Measurements from ENCODE around the gene RIMBP3C. TPM values are rescaled to one million over a fixed set of nuclear protein-coding genes. Genes with fewer than 3 reads are reported as not detected.
A peak's percentile ranks its signal among the peaks of the same experiment; 100 is the strongest.

RIMBP3C gene
- total and polyA plus RNA-seq, 2 donors (not counting 1 experiment from before 2014, with no cell fraction given) = 0.22 to 0.89 TPM

DNA sequence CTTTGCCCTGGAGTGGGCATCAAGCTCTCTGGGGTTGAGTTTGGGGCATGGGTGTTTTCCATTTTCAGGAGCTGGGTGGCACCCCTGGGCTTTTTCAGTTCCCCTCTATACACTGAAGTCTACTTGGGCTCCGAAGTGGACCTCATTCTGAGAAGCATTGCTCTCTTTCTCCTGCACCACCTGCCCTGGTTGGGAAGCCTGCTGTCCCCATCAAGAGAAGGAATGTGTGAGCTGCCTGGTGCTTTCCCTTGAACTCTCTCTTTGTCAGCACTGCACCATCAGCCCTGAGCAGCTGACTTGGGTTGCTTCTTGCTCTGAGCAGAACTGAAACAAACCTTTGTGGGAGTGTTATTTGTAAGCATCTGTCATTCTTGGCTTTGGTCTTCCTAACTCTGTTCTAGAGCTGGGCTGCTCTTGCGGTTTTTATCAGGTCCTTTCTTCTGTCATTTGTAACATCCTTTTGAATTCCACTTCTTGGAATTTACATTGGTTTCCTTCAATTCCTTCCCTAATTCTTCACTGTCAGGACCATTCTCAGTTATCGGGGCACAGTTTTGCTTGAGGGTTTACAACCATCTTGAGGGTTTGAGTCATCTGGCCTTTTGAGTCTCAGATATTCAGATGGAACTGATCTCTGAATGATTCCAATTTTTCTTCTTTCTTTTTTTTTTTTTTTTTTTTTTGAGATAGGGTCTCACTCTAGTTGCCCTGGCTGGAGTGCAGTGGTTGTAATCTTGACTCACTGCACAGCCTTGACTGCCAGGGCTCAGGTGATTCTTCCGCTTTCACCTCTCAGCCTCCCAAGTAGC is 36.7 kb upstream of the RIMBP3C start:
- Histone ChIP-seq H3K79me2 (ENCODE audit: control insufficient read depth, insufficient read depth, low read length) (peaks cover 94% of the 10 kb centered on the region), H3K4me1 (ENCODE audit: control insufficient read depth in 2 of 2, insufficient read depth in 2 of 2, low read length in 2 of 2) (peaks cover 36 to 50% of the 10 kb centered on the region in 2 donors), H2AFZ (ENCODE audit: insufficient read depth, low read depth, low read length, poor library complexity, severe bottlenecking) (no peak overlapping the region), H3K27ac (ENCODE audit: low read length in 2 of 2) (peak overlapping the region; percentile 60 to 63), H3K4me3 (ENCODE audit: control extremely low read depth in 1 of 5, extremely low read depth in 1 of 5, insufficient read depth in 1 of 5, low read depth in 2 of 5, low read length in 4 of 5) (peak overlapping the region in 1 of 5 experiments; percentile 33), H3K36me3 (replicated peaks in 1 of 2; ENCODE audit: control extremely low read depth in 1 of 2, control insufficient read depth in 1 of 2, extremely low read depth in 1 of 2, insufficient read depth in 2 of 2, low read length in 1 of 2) (peaks cover 5 to 20% of the 10 kb centered on the region in 2 experiments), H3K9me3 (ENCODE audit: control extremely low read depth in 1 of 3, control insufficient read depth in 2 of 3, insufficient read depth in 1 of 3, low read length in 2 of 3) (peaks cover 0 to 5% (median 0%) of the 10 kb centered on the region in 3 donors), H3K9ac (ENCODE audit: low read length) (peak overlapping the region; percentile 5), H3K4me2 (replicated peaks; ENCODE audit: low read depth, low read length, poor library complexity, severe bottlenecking) (peak overlapping the region; percentile 54), H3K27me3 (replicated peaks in 1 of 4; ENCODE audit: control extremely low read depth in 1 of 4, control insufficient read depth in 3 of 4, insufficient read depth in 4 of 4, low read length in 3 of 4) (no peaks in the 10 kb centered on the region), H4K20me1 (ENCODE audit: control insufficient read depth, insufficient read depth, low read length, poor library complexity, severe bottlenecking) (peaks cover 85% of the 10 kb centered on the region)
- Mint-ChIP-seq H3K4me1 (peaks cover 58% of the 10 kb centered on the region), H3K9me3 (ENCODE audit: insufficient read depth) (no peaks in the 10 kb centered on the region), H3K27me3 (no peaks in the 10 kb centered on the region), H3K4me3 (peak overlapping the region; percentile 76), H3K27ac (peak overlapping the region; percentile 86)
- ChIA-PET POLR2A (interaction anchor here (0.8 kb wide), 1 partner anchor 41 kb away, joined by 3 read pairs; no protein-coding TSS in a partner anchor), CTCF (interaction anchor here (0.7 to 1.6 kb wide), 5 partner anchors 12 to 59 kb away, joined by 3 to 12 read pairs (median 4); partner anchors contain the start of gene SDF2L1)
- WGBS (ENCODE audit: insufficient coverage) = 20% methylated on average over 1 of the region's 4 CpGs
- peak; percentile 74 for DNase-seq
- intact Hi-C loops (cut with micrococcal nuclease) = loop anchor here (5.0 kb wide), 1 partner anchor 44 kb away; the partner anchor contains the start of genes CCDC116 and YDJC
- ATAC-seq (ENCODE audit: low read depth) = peak; percentile 76
- TF ChIP-seq EZH2 (IDR thresholded peaks at IDR 0.05; ENCODE audit: borderline replicate concordance, insufficient read depth, low read depth, low read length, poor library complexity, severe bottlenecking) = no peak
- no peak for TF ChIP-seq CTCF (IDR thresholded peaks at IDR 0.05)

Data from B cell (primary cell).